Measurements from ENCODE around the gene GRK3.

GRK3 gene

GRCh38 chr22:25760848-25761595 lies 196.5 kb downstream of the GRK3 start:
- no peak for DNase-seq

- no peak for DNase-seq
Measured at GRCh38 chr22:25762147-25762546, 197.7 kb downstream of the GRK3 start.

GRCh38 chr22:25763239-25763777 lies 198.8 kb downstream of the GRK3 start:
- no peak for DNase-seq

- DNase-seq = peak in 1 of 4 experiments; percentile 2
Measured at GRCh38 chr22:25764270-25765015, 200.0 kb downstream of the GRK3 start.

DNA sequence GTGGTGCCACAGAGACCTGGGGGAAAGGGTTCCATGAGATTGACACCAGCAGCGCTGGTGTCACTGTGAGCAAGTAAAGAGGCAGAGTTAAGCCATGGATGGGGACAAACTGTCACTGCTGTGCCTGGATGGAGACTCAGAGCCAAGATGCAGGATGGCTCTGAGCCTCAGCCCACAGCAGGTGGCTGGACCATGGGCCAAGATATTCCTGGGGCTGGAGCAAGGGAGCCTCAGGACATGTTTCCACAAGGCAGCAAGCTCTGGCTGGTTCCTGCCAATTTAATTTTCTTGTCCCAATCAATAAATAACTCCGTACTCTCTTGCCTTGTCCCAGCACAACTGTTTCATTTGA lies 200.5 kb downstream of the GRK3 start:
- DNase-seq = no peak

DNA sequence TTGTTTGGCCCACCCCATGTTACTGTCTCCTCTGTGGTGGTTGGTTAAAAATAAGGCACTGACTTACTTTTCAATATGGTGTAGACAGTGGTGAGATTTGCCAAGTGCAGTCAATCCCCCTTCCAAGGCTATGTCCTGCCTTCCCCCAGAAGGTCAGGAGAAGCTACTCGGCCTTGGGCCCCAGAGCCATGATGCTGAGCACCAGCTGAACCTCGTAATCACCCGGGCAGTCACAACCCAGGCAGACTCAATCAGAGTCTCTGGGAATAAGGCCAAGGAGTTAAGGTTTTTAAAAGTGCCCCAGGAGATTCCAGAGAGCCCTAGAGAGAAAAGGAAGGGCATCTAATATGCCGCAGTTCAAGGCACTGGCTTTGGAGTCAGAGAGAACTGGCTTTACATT lies 201.3 kb downstream of the GRK3 start:
- DNase-seq = no peak

DNA sequence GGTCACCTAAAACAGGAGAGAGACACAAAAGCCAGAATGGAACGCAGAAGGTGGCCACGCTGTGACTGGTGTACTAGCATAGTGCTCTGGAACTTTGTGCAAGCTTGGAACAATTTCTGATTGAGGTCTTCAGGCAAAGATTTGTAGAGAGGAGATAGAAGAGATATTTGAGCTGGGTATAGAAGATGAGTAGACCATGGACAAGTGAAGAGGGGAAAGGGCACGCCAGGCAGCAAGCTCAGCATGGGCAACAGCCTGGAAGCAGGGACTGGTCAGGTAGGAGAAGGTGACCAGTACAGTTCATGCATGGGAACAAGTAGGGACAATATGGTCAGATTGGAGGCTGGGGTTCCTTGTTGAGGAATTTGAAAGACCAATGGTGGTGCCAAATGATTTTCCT lies 201.9 kb downstream of the GRK3 start:
- DNase-seq = no peak

DNA sequence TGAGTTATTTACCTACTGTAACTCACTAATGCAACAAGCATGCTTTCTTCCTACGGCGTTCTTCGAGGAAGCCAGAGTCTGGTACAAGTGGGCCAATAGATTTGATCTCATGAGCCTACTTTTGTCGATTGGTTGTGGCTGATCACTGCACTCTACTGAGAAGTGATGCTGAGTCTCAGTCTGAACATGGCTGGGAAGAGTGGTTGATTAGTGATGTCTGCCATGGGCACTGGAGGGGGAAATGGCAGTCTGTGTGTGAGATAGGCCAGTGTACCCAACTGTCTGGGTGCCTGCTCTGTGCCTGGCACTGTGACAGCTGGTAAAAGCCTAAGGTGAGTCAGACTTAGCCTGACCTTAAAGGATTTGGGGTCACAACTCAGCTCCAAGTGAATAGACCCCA lies 205.9 kb downstream of the GRK3 start:
- DNase-seq = no peak

- DNase-seq = no peak
Measured at GRCh38 chr22:25772288-25772687, 207.8 kb downstream of the GRK3 start.

DNA sequence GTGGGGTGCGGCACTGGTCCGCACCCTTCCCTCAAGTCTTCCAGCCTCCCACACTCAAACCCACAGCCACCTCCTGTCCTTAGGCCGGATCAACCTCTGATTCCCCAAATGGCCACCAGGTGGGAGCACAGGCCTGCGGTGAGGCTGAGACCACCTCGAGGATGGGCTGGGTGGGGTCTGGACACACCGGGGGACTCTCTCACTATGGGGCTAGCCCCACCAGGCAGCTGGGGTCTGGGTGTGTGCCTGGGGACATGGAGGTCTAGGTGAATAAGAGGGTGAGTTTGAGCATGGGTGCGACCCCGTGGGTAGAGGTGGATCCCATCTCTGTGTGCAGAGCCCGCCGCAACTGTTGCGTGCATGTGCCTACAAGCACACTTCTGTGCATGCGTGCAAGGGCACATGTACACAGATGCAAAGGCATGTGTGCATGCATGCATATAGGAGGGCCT lies 210.1 kb downstream of the GRK3 start:
- DNase-seq = no peak

GRCh38 chr22:25775531-25775930 lies 211.1 kb downstream of the GRK3 start:
- DNase-seq = no peak

DNA sequence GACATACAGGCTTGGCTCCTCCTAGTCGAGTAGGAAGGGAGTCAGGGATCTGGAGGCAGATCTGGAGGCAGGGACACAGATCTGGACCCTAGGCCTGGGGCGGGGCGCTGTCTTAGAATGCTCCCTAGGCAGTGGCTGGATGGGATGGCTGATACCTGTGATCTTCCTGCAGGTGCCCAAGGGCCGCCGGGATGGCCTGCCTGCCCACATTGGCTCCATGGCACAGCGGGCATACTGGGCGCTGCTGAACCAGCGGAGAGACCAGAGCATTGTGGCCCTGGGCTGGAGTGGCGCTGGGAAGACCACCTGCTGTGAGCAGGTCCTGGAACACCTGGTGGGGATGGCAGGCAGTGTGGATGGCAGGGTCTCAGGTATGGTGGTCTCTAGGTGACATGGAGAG lies 212.9 kb downstream of the GRK3 start:
- no peak for DNase-seq

- DNase-seq = peak; percentile 56 to 68 (median 62)
Measured at GRCh38 chr22:25777870-25778269, 213.4 kb downstream of the GRK3 start.

All from suppressor macrophage (primary cell).